Measurements from ENCODE around the gene CSDE1.

- TF ChIP-seq CTCF (IDR thresholded peaks at IDR 0.05) = no peak
- TF ChIP-seq EMX1 (CRISPR knock-in tag; IDR thresholded peaks at IDR 0.05) = no peak
- no peak for TF ChIP-seq NFYB (CRISPR knock-in tag; conservative IDR thresholded peaks at IDR 0.05; ENCODE audit: low read depth)
- TF ChIP-seq ESRRA (CRISPR knock-in tag; IDR thresholded peaks at IDR 0.05; ENCODE audit: borderline replicate concordance) = no peak
- TF ChIP-seq IRF2 (CRISPR knock-in tag; IDR thresholded peaks at IDR 0.05; ENCODE audit: borderline replicate concordance, low read depth) = no peak
Observed at GRCh38 chr1:114723457-114723856, 34.3 kb downstream of the CSDE1 start.

All from WTC11 (cell line).